DOHH2 (cell line): ENCODE results near the gene KRTAP12-3.

Experiments used
- H3F3A ChIP-seq: fragments of 200-600 bp; sonication (generic), shearing (Covaris generic); 2 replicates; pipeline ENCODE4 v1.6.0; 2016; ENCODE audit warnings: antibody characterized with exemption, mild to moderate bottlenecking; ENCODE audit not compliant: control insufficient read depth, insufficient read depth
- H3K27ac ChIP-seq: fragments of 200-600 bp; sonication (generic); 2 replicates; pipeline ENCODE4 v1.5.1; 2014; ENCODE audit warnings: low read depth, mild to moderate bottlenecking, low read length, moderate library complexity
- H3K27me3 ChIP-seq: fragments of 200-600 bp; sonication (generic); 2 replicates; pipeline ENCODE4 v1.6.1; 2014; ENCODE audit warnings: mild to moderate bottlenecking, low read length, mixed read lengths; ENCODE audit not compliant: control insufficient read depth
- H3K36me3 ChIP-seq: fragments of 200-600 bp; sonication (generic); 2 replicates; pipeline ENCODE4 v1.6.1; 2014; ENCODE audit warnings: mild to moderate bottlenecking, low read length, moderate library complexity, mixed read lengths; ENCODE audit not compliant: control insufficient read depth
- H3K4me1 ChIP-seq: fragments of 200-600 bp; sonication (generic); 2 replicates; pipeline ENCODE4 v1.6.1; 2014; ENCODE audit warnings: mild to moderate bottlenecking, low read length, mixed read lengths; ENCODE audit not compliant: control insufficient read depth
- H3K4me2 ChIP-seq: fragments of 200-600 bp; sonication (generic); 2 replicates; pipeline ENCODE4 v1.6.0; 2014; ENCODE audit warnings: mild to moderate bottlenecking, low read length, moderate library complexity
- H3K4me3 ChIP-seq: fragments of 200-600 bp; sonication (generic); 2 replicates; pipeline ENCODE4 v1.5.1; 2014; ENCODE audit warnings: mild to moderate bottlenecking, low read length, mixed read lengths
- H3K79me2 ChIP-seq: fragments of 200-600 bp; sonication (generic); 2 replicates; pipeline ENCODE4 v1.6.1; 2014; ENCODE audit warnings: mild to moderate bottlenecking, low read length, mixed read lengths; ENCODE audit not compliant: control insufficient read depth
- H3K9me2 ChIP-seq: fragments of 200-600 bp; sonication (generic); replicated peaks from 2 replicates; pipeline ENCODE4 v1.6.1; 2014; ENCODE audit warnings: mild to moderate bottlenecking, low read length, mixed read lengths; ENCODE audit not compliant: control insufficient read depth
- H3K9me3 ChIP-seq: fragments of 200-600 bp; sonication (generic); 2 replicates; pipeline ENCODE4 v1.6.1; 2014; ENCODE audit warnings: antibody characterized with exemption, low read length, mixed read lengths; ENCODE audit not compliant: control insufficient read depth, insufficient read depth
- H4K20me1 ChIP-seq: fragments of 200-600 bp; sonication (generic); 2 replicates; pipeline ENCODE4 v1.6.0; 2014; ENCODE audit warnings: low read depth, mild to moderate bottlenecking, antibody characterized with exemption, low read length, moderate library complexity; ENCODE audit not compliant: control insufficient read depth, insufficient read depth
- CTCF ChIP-seq: fragments of 200-600 bp; sonication (generic); IDR thresholded peaks from one replicate; pipeline ENCODE4 v1.5.1; 2014; ENCODE audit warnings: antibody characterized with exemption, mild to moderate bottlenecking, low read depth, low read length; ENCODE audit not compliant: poor library complexity, severe bottlenecking
- EZH2phosphoT487 ChIP-seq: fragments of 200-600 bp; sonication (generic); IDR thresholded peaks from 2 replicates; pipeline ENCODE4 v1.6.1; 2017; ENCODE audit warnings: borderline replicate concordance, mild to moderate bottlenecking, antibody characterized with exemption, low read length, moderate library complexity, mixed read lengths

Gene KRTAP12-3

GRCh38 chr21:44614161-44614631 lies 43.5 kb upstream of the KRTAP12-3 start:
- Histone ChIP-seq H4K20me1 (no peaks in the 10 kb centered on the region), H3K4me3 (no peak overlapping the region), H3K4me1 (peaks cover 10% of the 10 kb centered on the region), H3F3A (no peaks in the 10 kb centered on the region), H3K9me2 (no peaks in the 10 kb centered on the region), H3K27ac (no peak overlapping the region), H3K36me3 (no peaks in the 10 kb centered on the region), H3K9me3 (peaks cover 15% of the 10 kb centered on the region), H3K27me3 (no peaks in the 10 kb centered on the region), H3K79me2 (no peaks in the 10 kb centered on the region), H3K4me2 (no peak overlapping the region)
- TF ChIP-seq EZH2phosphoT487 (no peak), CTCF (no peak)

GRCh38 chr21:44614961-44615391 lies 42.8 kb upstream of the KRTAP12-3 start:
- no peaks in the 10 kb centered on the region for H3K27me3 ChIP-seq
- TF ChIP-seq EZH2phosphoT487 (no peak), CTCF (no peak)
- H3K9me3 ChIP-seq: peaks cover 21% of the 10 kb centered on the region
- H3K79me2 ChIP-seq: no peaks in the 10 kb centered on the region
- H3K27ac ChIP-seq: no peak overlapping the region
- H3K36me3 ChIP-seq: no peaks in the 10 kb centered on the region
- H3K4me2 ChIP-seq: no peak overlapping the region
- no peaks in the 10 kb centered on the region for H3K9me2 ChIP-seq
- no peaks in the 10 kb centered on the region for H4K20me1 ChIP-seq
- H3F3A ChIP-seq: no peaks in the 10 kb centered on the region
- peaks cover 11% of the 10 kb centered on the region for H3K4me1 ChIP-seq
- H3K4me3 ChIP-seq: no peak overlapping the region

- Histone ChIP-seq H3K9me2 (no peaks in the 10 kb centered on the region), H3K4me2 (no peak overlapping the region), H3K4me3 (no peak overlapping the region), H3K79me2 (no peaks in the 10 kb centered on the region), H3K9me3 (peaks cover 24% of the 10 kb centered on the region), H4K20me1 (no peaks in the 10 kb centered on the region), H3K27me3 (no peaks in the 10 kb centered on the region), H3F3A (no peaks in the 10 kb centered on the region), H3K4me1 (peaks cover 11% of the 10 kb centered on the region), H3K27ac (no peak overlapping the region), H3K36me3 (no peaks in the 10 kb centered on the region)
- TF ChIP-seq EZH2phosphoT487: no peak
- TF ChIP-seq CTCF: no peak
Observed at GRCh38 chr21:44615466-44615865, 42.3 kb upstream of the KRTAP12-3 start.
